ENCODE results near the gene OR8J3. TPM values are rescaled to one million over a fixed set of nuclear protein-coding genes. Genes with fewer than 3 reads are reported as not detected.
"Not testable (repeated sequence)": the region's sequence is repeated elsewhere in the genome, so short reads cannot be mapped to it uniquely, and the experiment has no call there.

OR8J3 gene
- total and polyA plus RNA-seq, 8 donors, result not detected

- 28 to 45% (median 31%) methylated on average over 3 of the region's 3 CpGs for WGBS, 5 donors
- no peaks in the 10 kb centered on the region for H3K4me1 ChIP-seq
- H3K9me3 ChIP-seq, result peaks cover 0 to 11% (median 3%) of the 10 kb centered on the region in 4 donors
- H3K36me3 ChIP-seq, result no peaks in the 10 kb centered on the region
- DNase-seq, result peak in 1 of 2 donors; percentile 14
- intact Hi-C loops (cut with DNase I; ENCODE audit: low total_unique reads), result no loop called here
- TF ChIP-seq CTCF (IDR thresholded peaks at IDR 0.05), result no peak
- no peak for TF ChIP-seq POLR2A (IDR thresholded peaks at IDR 0.05)
- TF ChIP-seq EP300 (IDR thresholded peaks at IDR 0.05), result no peak
- no peak for TF ChIP-seq POLR2AphosphoS5 (IDR thresholded peaks at IDR 0.05)
- H3K27ac ChIP-seq, result no peak overlapping the region
- H3K27me3 ChIP-seq, result no peaks in the 10 kb centered on the region
- H3K4me3 ChIP-seq, result no peak overlapping the region
These were observed 32.3 kb upstream of the OR8J3 start for GRCh38 chr11:56172256-56172830.

GRCh38 chr11:56163804-56164203 lies 23.8 kb upstream of the OR8J3 start:
- Histone ChIP-seq H3K4me3 (no peak overlapping the region), H3K4me1 (no peaks in the 10 kb centered on the region), H3K27ac (no peak overlapping the region), H3K27me3 (no peaks in the 10 kb centered on the region), H3K9me3 (peaks cover 0 to 6% (median 0%) of the 10 kb centered on the region in 4 donors), H3K36me3 (no peaks in the 10 kb centered on the region)
- DNase-seq, result no peak
- TF ChIP-seq CTCF (IDR thresholded peaks at IDR 0.05), result no peak
- 41 to 65% (median 57%) methylated on average over 3 of the region's 3 CpGs for WGBS, 5 donors
- intact Hi-C loops (cut with DNase I; ENCODE audit: low total_unique reads), result no loop called here

GRCh38 chr11:56160217-56160616 lies 20.2 kb upstream of the OR8J3 start, which contains the start of gene OR8K5:
Gene OR8K5 (minus strand): TSS chr11:56160317. CDS start chr11:56160317, 0 bp downstream.
- WGBS, 5 donors, result 67 to 87% (median 77%) methylated on average over 3 of the region's 3 CpGs
- H3K9me3 ChIP-seq, result peaks cover 0 to 20% (median 14%) of the 10 kb centered on the region in 4 donors
- intact Hi-C loops (cut with DNase I; ENCODE audit: low total_unique reads), result no loop called here
- no peaks in the 10 kb centered on the region for H3K4me1 ChIP-seq
- no peaks in the 10 kb centered on the region for H3K36me3 ChIP-seq
- no peak for DNase-seq
- no peak within 1 kb of the TSS for H3K27ac ChIP-seq
- no peaks in the 10 kb centered on the region for H3K27me3 ChIP-seq
- TF ChIP-seq EP300 (IDR thresholded peaks at IDR 0.05), result no peak
- H3K4me3 ChIP-seq, result no peak within 1 kb of the TSS

GRCh38 chr11:56152333-56152732 lies 12.3 kb upstream of the OR8J3 start:
- Histone ChIP-seq H3K4me3 (no peak overlapping the region), H3K27ac (no peak overlapping the region), H3K4me1 (no peaks in the 10 kb centered on the region), H3K36me3 (no peaks in the 10 kb centered on the region), H3K9me3 (peaks cover 0 to 70% (median 33%) of the 10 kb centered on the region in 4 donors), H3K27me3 (no peaks in the 10 kb centered on the region)
- WGBS, 5 donors, result 92 to 97% (median 93%) methylated on average over 15 of the region's 15 CpGs
- intact Hi-C loops (cut with DNase I; ENCODE audit: low total_unique reads), result no loop called here
- DNase-seq, result no peak
- no peak for TF ChIP-seq CTCF (IDR thresholded peaks at IDR 0.05)
- TF ChIP-seq POLR2AphosphoS5 (IDR thresholded peaks at IDR 0.05), result no peak
- TF ChIP-seq EP300 (IDR thresholded peaks at IDR 0.05), result no peak
- TF ChIP-seq POLR2A (IDR thresholded peaks at IDR 0.05), result no peak

- H3K27me3 ChIP-seq, result no peaks in the 10 kb centered on the region
- H3K36me3 ChIP-seq, result no peaks in the 10 kb centered on the region
- TF ChIP-seq POLR2A (IDR thresholded peaks at IDR 0.05) (no peak), CTCF (IDR thresholded peaks at IDR 0.05) (no peak), EP300 (IDR thresholded peaks at IDR 0.05) (no peak), POLR2AphosphoS5 (IDR thresholded peaks at IDR 0.05) (no peak)
- no peak overlapping the region for H3K4me3 ChIP-seq
- no peak for DNase-seq
- peaks cover 0 to 66% (median 28%) of the 10 kb centered on the region in 4 donors for H3K9me3 ChIP-seq
- 31 to 76% (median 58%) methylated on average over 1 of the region's 1 CpG for WGBS, 5 donors
- H3K27ac ChIP-seq, result no peak overlapping the region
- H3K4me1 ChIP-seq, result no peaks in the 10 kb centered on the region
- intact Hi-C loops (cut with DNase I; ENCODE audit: low total_unique reads), result no loop called here
These were observed 11.4 kb upstream of the OR8J3 start for GRCh38 chr11:56151376-56151775.

- H3K4me3 ChIP-seq; DNase-seq; H3K27ac ChIP-seq; H3K27me3 ChIP-seq; H3K36me3 ChIP-seq; H3K4me1 ChIP-seq; intact Hi-C loops (cut with DNase I; ENCODE audit: low total_unique reads): not testable (repeated sequence)
- peaks cover 0 to 13% (median 0%) of the 10 kb centered on the region in 4 donors for H3K9me3 ChIP-seq
- WGBS, 5 donors, result 95 to 98% (median 95%) methylated on average over 9 to 30 of the region's 30 CpGs
These were observed 3.7 kb upstream of the OR8J3 start for GRCh38 chr11:56143681-56144080.

Data from stomach (tissue), 9 donors.